Fibroblast of lung (primary cell): ENCODE measurements around the gene NFKBIL1.

Source experiments
- EZH2 ChIP-seq: IDR thresholded peaks from 2 replicates; pipeline ENCODE4 v1.5.1; 2012; ENCODE audit warnings: low read length, control low read depth, mild to moderate bottlenecking; ENCODE audit errors: missing control alignments
- TF ChIP-seq, protein P1 (sequence below), 2 donors: IDR thresholded peaks in 1 of 2; conservative IDR thresholded peaks in 1 of 2; 1 replicate in 1 of 2; 2 replicates in 1 of 2; pipeline ENCODE4 v1.5.1; 2011 to 2012; ENCODE audit warnings: low read length in 2 of 2, control low read depth in 1 of 2, inconsistent platforms in 1 of 2, low read depth in 1 of 2, mild to moderate bottlenecking in 1 of 2

DNA sequence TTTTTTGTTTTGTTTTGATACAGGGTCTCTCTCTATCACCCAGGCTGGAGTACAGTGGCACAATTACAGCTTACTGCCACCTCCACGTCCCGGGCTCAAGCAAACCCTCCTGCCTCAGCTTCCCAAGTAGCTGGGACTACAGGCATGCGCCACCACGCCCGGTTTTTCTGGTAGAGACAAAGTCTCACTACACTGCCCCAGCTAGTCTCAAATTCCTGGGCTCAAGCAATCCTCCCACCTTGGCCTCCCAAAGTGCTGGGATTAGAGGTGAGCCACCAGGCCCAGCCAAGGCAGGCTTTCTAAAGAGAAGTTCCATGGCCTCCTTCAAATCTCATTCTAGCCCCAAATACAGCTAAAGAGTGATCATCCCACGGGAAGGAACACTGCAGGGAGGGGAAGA is 13.4 kb upstream of the NFKBIL1 start:
- TF ChIP-seq, protein P1, sequence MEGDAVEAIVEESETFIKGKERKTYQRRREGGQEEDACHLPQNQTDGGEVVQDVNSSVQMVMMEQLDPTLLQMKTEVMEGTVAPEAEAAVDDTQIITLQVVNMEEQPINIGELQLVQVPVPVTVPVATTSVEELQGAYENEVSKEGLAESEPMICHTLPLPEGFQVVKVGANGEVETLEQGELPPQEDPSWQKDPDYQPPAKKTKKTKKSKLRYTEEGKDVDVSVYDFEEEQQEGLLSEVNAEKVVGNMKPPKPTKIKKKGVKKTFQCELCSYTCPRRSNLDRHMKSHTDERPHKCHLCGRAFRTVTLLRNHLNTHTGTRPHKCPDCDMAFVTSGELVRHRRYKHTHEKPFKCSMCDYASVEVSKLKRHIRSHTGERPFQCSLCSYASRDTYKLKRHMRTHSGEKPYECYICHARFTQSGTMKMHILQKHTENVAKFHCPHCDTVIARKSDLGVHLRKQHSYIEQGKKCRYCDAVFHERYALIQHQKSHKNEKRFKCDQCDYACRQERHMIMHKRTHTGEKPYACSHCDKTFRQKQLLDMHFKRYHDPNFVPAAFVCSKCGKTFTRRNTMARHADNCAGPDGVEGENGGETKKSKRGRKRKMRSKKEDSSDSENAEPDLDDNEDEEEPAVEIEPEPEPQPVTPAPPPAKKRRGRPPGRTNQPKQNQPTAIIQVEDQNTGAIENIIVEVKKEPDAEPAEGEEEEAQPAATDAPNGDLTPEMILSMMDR (conservative IDR thresholded peaks at IDR 0.05 in 1 of 2, IDR thresholded peaks at IDR 0.05 in 1 of 2; ENCODE audit: low read depth in 1 of 2, low read length in 2 of 2), result no peak
- TF ChIP-seq EZH2, result no peak
